NCI-H1436 treated with DMSO at 0.1 percent for 48 hours (cell line): Measurements from ENCODE around the gene UNC119B.

Experiments
- DNase-seq: peaks from one replicate; lab custom pipeline; 2025; lab: John Stamatoyannopoulos, UW

Gene UNC119B

DNA sequence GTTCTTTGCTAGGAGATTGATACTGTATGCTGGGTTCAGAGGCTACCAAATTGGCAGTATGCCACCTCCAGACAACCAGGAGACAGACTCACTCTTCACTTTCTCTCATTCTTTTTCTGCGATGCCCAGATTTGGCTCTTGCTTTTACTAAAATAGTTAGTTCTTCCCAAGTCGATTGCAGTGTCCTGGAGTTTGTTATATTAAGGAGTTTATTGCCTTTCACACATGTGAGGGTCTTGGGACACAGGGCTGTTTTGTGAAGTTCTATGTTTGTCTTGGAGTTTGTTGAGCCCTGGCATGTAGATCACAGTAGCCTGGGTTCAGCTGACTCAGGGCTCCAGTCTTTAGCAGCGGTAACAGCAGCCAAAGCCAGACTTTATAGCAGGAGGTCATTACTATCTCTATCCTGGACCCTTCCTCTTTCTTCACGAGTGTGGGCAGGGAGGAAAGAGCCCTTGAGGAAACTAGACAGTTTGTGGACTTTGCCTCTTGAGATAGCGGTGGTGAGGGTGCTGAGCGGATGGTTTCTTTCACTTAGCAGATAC is 21.7 kb upstream of the UNC119B start:
- DNase-seq: no peak

DNA sequence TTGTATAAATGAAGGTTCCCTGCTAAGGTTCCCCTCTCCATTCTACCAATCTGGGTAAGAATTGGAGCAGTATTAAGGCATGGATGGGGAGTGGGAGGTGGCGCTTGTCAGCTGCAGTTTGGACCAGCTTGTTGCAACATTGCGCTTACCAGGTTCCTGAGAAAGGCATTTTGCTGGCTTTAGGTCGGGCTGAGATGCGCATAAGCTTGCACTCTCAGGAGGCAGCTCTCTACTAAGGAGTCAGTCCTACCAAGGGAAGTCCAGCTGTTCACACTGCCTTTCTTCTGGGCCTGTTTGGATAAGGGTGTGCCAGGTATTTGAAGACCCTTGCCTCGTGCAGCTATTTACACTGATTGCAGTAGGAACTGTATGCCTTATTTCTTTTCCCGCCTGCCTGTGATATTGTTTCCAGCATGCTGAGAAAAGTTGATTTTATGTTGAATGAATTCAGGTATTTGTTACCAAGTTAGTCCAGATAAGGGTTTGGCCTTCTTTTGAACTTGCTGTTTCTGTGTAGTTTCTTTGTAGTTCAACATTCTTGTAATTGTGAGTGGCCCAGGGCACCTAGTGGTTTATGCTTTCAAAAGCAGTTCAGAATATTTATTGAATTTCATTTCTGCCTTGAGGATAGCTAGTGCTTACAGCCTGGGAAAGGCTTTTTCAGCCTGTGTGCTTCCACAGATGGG is 20.7 kb upstream of the UNC119B start:
- no peak for DNase-seq

DNA sequence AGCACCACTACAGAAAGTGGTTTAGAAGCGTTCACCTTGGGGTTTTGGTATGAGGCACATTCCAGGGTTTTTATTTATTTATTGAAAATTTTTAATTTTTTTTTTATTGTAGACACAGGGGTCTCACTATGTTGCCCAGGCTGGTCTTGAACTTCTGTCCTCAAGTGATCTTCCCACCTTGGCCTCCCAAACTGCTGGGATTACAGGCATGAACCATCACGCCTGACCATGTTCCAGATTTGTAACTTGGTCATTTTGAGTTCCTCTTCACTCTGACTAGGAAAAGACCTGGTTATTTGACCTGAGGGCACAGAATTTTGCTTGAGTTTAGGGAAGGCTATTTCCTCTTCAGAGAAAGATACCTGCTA is 20.2 kb upstream of the UNC119B start:
- no peak for DNase-seq

DNA sequence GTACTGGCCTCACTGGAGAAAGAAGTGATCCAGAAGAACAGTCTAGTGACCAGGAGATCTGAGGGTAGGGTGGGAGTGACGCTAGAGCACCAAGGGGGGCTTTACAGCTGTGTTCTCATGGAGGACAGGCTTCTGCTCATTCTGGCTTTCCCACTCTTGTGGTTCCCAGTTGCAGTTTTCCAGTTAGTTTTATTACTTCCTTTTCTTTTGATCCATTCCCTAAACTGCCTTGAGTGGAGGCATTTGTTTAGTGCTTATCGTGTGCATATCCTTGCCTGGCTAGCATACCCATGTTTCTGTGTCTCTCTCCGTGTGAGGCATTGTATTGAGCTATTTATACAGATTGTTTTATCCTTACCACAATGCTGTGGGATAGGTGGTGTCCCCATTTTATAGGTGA is 19.3 kb upstream of the UNC119B start:
- no peak for DNase-seq

DNA sequence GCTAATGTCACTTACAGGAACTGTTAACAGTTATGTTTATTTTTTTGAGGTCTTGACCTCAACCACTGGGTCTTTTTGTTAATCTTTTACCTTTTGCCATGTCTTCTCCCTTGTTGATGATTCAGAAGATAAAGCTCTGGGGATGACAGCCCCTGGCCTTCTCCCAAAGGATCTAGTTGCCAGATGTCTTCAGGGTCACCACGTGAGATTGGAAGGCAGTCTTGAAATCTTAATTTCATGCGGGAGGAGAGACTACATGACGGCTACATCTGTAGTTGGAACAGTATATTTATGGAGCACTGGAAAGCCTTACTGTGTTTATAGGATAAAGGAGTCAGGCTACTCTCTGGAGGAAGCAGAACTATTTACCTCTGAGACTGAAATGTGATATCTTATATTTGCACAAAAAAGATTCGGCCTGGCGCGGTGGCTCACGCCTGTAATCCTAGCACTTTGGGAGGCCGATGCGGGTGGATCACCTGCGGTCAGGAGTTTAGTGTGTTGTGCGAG is 17.7 kb upstream of the UNC119B start:
- DNase-seq: no peak

DNA sequence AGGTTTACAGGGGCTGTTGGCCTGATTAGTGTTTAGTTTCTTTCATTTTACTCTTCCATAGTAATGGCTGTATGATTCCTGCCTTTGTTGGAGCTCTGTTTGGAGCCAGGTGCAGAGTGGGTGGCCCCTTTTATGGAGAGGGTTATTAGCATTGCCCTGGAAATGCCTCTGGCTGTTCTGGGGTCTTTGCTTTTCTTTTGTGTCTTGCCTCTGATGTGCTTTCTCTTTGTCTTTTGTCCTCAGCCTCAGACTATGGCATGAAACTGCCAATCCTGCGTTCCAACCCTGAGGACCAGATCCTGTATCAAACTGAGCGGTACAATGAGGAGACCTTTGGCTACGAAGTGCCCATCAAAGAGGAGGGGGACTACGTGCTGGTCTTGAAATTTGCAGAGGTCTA is 16.4 kb upstream of the UNC119B start:
- DNase-seq: no peak

DNA sequence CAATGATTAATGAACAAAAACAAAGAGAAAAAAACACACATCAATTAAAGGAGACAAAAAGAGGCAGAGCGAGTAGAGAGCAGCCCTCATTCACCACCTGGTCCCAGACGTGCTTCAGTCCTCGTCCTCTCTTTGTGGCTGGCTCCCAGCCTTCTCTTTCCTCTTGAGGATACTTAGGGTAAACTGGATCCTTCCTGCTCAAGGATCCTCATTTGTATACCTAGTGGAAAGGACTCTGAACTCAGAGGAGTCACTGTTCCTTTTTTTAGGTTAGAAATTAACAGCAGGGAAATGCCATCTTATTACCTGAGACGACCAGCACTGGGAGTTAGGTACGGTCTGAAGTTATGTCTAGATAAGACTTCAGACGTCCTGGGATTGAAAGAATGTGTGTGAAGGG is 13.6 kb upstream of the UNC119B start:
- no peak for DNase-seq

DNA sequence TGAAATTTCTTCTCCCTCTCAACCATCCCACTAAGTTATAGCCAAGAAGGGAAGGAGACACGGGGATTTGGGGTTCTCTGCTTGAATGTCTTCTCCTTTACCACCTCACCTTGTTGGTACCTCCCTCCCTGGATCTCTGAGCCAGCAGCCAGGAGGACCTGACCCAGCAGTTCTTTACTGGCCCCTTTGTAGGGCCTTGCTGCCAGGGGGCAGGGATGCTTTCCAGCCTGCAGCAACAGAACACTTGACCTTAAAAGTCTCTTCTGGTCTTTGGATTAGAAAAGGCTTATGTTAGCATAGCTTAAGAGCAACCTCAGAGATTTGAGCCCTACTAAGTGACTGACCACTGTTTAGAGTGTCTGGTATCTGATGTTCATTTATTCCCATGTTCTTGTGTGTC is 12.9 kb upstream of the UNC119B start:
- no peak for DNase-seq

DNA sequence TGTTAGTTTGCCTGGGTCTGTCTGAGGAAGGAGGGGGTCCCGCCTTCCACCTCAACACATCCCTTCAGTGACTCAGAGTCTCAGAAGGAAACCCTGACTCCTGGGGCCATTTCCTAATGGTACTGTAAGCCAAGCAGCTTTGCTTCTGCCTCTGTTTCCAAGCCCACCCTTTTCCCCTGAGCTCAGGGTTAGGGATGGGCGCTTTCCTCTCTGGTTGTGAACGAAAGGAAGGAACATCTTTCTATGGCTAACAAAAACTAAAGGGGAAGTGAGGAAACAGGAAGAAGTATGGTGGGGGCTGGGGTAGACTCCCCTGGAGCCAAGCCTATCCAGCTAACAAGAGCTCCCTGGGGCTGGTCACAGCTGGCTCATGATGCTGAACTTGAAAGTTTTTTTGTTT is 11.6 kb upstream of the UNC119B start:
- no peak for DNase-seq

DNA sequence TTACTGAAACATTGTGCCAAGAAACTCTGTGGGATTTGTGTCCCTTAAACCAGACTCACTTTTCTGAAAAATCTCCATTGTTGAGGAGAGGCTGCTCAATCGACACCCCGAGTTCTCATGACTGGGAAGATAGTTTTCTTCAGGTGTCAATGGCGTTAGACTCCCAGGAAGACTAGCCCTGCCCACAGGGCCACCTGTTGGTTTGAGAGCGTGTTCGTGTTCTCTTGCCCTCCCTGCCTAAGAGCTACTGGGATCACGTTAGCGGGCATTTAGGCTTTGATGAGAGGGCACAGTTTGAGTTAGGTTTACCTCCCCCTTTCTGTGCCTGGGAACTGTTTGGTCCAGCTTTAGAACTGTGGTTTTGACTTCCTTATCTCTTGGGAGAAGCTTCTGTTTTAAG is 10.7 kb upstream of the UNC119B start:
- DNase-seq: no peak

DNA sequence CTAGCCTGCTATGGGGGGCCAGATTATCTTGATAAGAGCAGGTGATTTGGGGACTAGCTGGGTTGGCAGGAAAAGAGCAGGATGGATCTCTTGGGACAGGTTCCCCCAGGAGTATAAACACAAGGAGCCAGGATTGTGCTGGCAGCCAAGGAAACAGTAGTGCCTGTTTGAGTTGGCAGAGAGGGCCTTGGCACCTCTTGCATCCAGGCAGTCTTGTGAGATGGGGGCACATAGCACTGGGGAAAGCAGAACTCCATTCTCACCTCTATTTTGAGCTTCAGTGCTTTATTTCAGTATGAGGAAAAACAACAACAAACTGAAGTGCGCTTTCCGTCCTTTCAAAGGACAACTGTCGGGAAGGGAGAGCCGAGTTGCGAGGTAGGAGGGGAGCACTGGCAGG is 9.4 kb upstream of the UNC119B start:
- DNase-seq: no peak

DNA sequence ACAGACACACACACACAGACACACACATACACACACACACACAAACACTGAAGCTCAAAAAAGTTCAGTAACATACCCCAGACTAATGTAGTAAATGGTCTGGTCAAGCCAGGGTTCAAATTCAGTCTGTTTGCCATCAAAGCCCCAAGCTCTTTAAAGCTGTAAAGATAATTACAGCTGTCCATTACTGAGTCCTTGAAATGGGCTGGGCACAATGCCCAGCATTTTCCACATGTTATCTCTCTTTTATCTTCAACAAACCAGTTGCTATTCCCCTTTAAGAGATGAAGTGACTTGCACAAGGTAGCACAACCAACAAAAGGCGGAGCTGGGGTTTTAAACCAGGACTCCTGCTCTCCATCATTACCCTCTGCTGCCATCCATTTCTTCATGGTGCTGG is 7.6 kb upstream of the UNC119B start:
- DNase-seq: no peak

DNA sequence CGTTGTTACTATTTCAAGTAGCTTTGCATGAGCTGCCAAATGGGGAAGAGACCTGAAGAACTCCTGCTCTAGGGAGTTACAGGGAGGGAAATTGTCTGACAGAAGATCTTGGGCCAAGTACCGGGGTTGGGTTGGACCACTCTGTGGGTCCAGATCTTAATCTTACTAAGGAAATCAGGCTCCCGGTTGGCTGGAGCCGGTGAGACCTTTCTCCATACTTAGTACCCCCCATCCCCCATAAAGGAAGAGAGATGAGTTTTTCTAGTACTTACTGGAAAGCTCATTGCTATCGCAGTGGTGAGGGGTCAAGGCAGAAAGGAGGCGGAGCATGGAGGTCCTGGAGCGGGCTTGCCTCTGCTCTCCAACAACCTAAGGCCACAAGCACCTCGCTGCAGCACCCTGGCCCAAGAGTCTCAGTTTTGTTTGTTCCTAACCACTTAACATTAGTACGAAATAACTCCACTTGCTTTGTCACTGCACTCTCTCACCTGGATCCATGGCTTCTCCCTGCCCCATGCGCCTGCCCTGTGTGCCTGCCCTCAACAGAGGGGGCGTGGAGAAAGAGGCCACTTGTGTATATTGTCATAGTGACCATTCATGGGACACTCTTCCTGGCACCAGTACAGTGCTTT is 6.8 kb upstream of the UNC119B start:
- DNase-seq: no peak

DNA sequence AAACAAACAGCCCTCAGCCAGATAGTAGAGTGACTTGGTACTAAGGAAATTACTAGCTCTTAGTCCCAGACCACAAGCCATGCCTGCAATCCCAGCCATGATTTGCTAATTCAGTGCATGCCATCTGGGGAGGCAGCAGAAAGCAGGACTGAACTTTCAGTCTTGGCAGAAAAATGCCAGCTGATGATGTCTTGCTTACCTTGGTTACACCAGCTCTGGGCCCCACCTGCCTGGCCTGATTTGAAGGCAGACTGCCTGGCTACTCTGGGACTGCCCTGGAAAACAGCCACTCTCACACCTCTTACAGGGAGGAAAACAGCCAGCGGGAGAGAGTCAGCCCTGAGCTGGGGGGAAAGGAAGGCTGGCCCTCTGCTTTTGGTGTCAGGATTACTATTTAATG is 4.6 kb upstream of the UNC119B start:
- DNase-seq: no peak

DNA sequence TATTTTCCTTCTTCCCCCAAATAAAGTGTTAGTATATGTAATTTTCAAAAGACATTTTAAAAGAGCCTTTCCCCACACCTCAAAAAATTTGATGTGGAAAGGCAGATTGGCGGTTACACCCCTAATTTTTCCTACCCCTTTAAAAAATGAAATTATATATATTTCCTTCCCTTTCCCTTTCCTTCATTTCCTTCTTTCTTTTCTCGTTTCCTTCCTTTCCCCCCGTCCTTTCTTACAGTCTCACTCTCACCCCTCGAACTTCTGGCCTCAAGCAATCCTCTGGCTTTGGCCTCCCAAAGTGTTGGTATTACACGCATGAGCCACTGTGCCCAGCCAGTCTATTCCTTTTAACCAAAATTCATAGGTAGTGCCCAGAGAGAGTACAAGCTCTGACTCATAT is 4.2 kb upstream of the UNC119B start:
- no peak for DNase-seq

DNA sequence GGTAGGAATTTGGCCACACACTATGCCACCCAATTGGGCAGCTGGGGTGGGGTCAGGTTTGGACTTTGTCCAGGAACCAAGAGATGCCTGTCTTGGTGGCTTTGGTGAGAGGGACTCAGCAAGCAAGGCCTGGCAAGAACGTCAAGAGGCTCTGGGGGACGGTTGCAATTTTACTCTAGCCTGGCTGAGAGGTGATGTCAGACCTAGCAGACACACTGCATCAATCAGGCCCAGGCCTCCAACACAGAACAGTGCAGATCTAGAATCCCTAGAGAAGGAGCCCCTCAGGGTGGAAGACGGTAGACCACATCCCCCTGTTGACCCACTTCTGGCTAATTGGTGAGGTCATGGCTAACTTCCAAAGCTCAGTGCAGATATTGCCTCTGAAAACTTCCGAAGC is 1.6 kb upstream of the UNC119B start:
- no peak for DNase-seq

DNA sequence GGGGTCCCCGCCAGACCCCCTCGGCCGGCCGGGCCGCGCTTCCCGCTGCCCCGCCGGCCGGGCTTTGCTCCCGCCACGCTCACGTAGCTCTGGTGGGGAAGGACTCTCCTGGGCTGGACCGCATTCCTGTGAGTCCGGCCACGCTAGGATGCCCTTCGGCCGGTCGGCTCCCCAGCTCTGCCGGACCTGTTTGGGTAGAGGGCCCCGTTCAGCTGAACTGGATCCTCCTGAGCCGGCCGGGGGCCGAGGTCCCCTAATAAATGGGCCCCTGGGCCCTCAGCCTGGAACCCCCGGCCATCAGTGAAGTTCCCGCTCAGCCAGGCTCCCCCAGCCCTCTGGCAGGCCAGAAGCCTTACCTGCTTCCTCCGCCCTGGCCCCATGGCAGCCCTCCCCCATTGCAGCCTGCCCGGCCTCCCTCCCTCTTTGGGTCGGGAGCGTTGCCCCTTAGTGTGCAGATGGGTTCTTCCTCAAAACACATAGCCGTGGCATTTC is 593 bp downstream of the UNC119B start:
- no peak for DNase-seq

DNA sequence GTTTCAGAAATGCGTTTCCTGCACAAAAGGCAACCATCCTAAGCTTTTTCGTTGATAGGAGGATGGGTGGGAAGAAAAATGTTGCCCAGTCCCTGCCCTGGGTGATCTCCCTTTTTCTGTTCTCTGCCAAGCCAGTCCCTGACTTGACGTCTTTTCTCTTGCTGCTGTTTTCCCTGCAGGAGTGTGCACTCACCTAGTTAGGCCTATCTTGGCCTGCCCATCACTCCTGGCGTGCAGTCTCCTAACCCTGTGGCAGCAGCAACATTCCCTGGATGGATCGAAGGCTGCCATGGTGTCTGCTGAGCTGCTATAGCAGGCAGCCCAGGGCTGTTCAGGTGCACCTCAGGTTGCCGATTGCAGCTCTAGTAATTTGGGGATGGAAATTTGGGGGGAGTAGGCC is 1.2 kb downstream of the UNC119B start:
- DNase-seq: no peak

DNA sequence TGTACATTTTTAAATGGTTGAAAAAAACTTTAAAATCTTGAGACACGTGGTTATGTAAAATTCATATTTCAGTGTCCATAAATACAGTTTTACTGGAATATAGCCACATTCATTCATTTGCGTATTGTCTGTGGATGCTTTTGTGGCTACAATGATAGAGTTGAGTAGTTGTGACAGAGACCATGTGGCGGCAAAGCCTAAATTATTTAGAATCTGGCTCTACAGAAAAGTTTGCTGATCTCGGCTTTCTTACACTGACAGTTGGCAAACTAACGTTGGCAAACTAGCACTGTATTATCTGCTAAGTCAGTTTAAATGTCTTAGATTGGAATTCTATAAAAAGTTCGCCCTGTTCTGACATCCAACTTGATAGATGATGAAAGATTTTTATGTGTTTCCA is 2.4 kb downstream of the UNC119B start:
- DNase-seq: no peak

DNA sequence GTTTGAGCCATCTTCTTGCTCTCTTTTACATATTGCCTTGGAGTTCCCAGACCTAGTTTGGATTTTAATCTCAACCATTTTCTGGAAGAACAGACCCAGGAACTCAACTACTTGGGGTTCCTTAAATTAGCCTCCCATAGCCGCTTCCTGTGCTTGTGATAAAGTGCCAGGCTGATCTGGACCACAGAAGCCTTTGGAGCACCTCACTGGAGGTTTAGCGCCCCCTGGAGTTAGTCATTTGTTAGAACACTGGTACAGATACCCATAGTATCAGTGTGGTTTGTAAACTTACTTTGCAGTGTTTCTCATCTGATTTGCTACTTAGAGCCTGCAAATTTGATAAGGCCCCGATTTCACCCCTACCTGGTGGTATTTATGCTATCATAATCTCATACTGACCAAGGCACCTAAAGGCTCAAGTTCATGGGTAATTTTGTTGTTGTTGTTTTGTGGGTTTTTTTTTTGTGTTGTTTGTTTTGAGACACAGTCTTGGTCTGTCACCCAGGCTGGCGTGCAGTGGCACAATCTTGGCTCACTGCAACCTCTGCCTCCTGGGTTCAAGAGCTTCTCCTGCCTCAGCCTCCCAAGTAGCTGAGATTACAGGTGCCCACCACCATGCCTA is 3.7 kb downstream of the UNC119B start:
- peak; percentile 53 for DNase-seq

DNA sequence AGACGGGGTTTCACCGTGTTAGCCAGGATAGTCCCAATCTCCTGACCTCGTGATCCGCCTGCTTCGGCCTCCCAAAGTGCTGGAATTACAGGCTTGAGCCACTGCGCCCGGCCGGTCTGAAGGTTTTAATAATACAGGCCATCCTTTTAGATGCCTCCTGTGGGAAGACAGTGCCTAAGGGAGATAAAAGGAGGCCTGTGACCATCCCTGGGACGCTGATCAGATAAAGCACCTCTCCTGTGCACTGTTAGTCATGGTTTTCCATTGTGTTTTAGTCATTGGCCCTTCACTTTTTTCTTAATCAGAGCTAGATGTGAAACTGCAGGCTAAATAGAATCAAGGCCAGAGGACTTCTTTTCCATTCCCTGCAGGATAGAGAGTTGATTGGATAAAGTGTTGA is 7.8 kb downstream of the UNC119B start:
- no peak for DNase-seq

DNA sequence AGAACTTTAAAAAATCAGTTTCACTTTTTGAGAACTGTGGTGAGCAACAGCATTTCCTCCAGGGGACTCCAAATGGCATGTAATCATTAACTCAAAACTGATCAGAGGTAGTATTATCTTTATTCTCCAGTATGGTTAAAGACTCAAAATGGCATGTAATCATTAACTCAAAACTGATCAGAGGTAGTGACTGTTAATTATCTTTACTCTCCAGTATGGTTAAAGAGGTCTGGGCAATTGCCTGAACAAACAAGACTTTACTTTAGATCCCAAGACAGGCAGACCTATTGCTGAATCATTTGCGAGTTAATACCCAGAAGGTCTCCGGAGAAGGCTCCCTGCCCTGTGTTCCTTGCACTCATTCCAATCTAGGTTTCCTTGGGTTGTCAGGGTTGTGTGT is 8.8 kb downstream of the UNC119B start:
- DNase-seq: no peak
